Esophagus squamous epithelium (tissue), 4 donors: ENCODE results near the gene SRMS.

ENCODE experiments used
- CTCF ChIP-seq, 6 experiments: fragments of 450-650 bp in 4 of 6; fragments of 200-600 bp in 2 of 6; sonication (generic) in 2 of 6; IDR thresholded peaks; one replicate each; pipeline ENCODE4 v1.5.1; 2016 to 2019; ENCODE audit warnings: antibody characterized with exemption in 6 of 6, mild to moderate bottlenecking in 4 of 6, moderate library complexity in 4 of 6
- POLR2A ChIP-seq, 4 donors: fragments of 450-650 bp; IDR thresholded peaks; one replicate each; pipeline ENCODE4 v1.6.1; 2017; ENCODE audit warnings: antibody characterized with exemption in 4 of 4, mild to moderate bottlenecking in 4 of 4, moderate library complexity in 3 of 4

DNA sequence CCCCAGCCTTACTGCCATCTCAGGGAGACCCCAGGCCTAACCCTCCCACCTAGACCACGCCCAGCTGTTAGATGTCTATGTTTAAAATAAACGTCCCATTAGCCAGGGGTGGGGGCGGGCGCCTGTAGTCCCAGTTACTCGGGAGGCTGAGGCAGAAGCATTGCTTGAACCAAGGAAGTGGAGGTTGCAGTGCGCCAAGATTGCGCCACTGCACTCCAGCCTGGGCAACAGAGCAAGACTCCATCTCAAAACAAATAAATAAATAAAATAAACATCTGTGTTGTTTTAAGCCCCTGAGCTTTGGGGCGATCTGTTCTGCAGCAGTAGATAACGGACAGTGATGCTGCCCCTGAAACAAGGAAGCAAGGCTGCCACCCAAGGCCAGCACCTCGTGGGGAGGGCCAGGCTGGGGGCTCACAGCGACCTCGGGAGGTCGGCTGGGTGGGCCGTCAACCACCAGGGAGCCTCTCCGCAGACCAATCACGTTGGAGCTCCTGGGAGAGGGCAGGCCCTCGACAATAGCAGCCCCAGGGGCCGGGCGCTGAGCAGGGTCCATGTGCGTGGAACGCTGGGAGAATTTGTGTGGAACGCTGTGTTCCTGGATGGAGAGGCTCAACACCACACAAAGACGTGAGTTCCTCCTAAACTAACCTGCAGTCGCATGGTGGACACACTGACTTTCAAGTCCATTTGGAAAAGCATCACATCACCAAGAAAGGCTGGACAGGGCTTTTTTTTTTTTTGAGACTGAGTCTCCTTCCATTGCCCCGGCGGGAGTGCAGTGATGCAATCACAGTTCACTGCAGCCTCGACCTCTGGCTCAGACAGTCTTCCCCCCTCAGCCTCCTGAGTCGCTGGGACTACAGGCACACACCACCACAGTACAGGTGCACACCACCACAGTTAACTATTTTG lies 27.5 kb upstream of the SRMS start:
- TF ChIP-seq POLR2A (IDR thresholded peaks at IDR 0.05) (no peak), CTCF (IDR thresholded peaks at IDR 0.05) (no peak)
